GM12891 (cell line): Measurements from ENCODE around the gene RIPK3.

Source experiments
- PAX5 ChIP-seq: IDR thresholded peaks from 2 replicates; pipeline ENCODE4 v1.6.1; 2011; ENCODE audit warnings: low read length, moderate library complexity, mild to moderate bottlenecking; ENCODE audit not compliant: insufficient read depth, severe bottlenecking
- POLR2A ChIP-seq: IDR thresholded peaks from 2 replicates; pipeline ENCODE4 v1.6.1; 2011; ENCODE audit warnings: low read depth, low read length, control low read depth
- POLR2AphosphoS5 ChIP-seq: IDR thresholded peaks from 2 replicates; pipeline ENCODE4 v1.6.1; 2011; ENCODE audit warnings: low read depth, low read length, control low read depth
- POU2F2 ChIP-seq: IDR thresholded peaks from 2 replicates; pipeline ENCODE4 v1.6.1; 2011; ENCODE audit warnings: low read depth, mild to moderate bottlenecking, control low read depth, low read length, moderate library complexity
- SPI1 ChIP-seq: IDR thresholded peaks from 2 replicates; pipeline ENCODE4 v1.6.1; 2011; ENCODE audit warnings: low read depth, low read length, control low read depth
- TAF1 ChIP-seq: IDR thresholded peaks from 2 replicates; pipeline ENCODE4 v1.6.1; 2011; ENCODE audit warnings: low read depth, low read length, control low read depth

GRCh38 chr14:24291446-24292117 is 48.2 kb downstream of the RIPK3 start:
- no peak for TF ChIP-seq POLR2AphosphoS5
- no peak for TF ChIP-seq POLR2A
- no peak for TF ChIP-seq TAF1
- no peak for TF ChIP-seq SPI1
- no peak for TF ChIP-seq POU2F2
- TF ChIP-seq PAX5: no peak
